HG03159 (cell line): ENCODE measurements around the gene SLC7A9.
A peak's percentile ranks its signal among the peaks of the same experiment; 100 is the strongest.

Experiments
- ATAC-seq: cut with Tn5 transposase; IDR thresholded peaks from one replicate; pipeline ENCODE4 v1.9.1; 2021; ENCODE audit warnings: mild to moderate bottlenecking, moderate library complexity; ENCODE audit not compliant: unreplicated experiment

Gene SLC7A9

DNA sequence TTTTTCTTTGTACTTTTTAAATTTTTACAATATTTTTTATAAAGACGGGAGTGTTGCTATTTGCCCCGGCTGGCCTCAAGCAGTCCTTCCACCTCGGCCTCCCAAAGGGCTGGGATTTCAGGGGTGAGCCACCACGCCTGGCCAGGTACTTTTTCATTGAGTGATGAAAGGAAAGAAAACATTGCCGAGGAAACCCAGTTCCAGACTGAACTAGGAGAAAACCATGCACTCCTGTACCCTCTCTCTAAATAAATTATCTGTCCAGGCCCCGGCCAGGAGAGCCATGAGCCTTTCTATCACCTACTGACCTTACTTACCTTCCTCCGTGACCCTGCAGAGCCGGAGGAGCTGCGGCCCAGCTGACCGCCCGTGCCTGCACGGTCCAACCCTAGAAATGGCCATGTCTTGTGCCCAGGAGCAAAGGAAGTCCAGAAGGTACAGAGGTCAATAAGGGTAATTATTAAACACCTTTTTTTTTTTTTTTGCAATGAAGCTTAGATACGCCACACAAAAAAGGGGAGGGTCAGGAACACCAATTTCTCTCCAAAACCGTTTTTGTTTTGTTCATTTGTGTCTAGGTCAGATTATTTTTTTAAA is at the start of gene SLC7A9:
Gene SLC7A9, minus strand, starts transcription at position 399 of the 597 bp plus-strand sequence. CDS start 1,233 bp downstream, outside the sequence.
- no peak for ATAC-seq

DNA sequence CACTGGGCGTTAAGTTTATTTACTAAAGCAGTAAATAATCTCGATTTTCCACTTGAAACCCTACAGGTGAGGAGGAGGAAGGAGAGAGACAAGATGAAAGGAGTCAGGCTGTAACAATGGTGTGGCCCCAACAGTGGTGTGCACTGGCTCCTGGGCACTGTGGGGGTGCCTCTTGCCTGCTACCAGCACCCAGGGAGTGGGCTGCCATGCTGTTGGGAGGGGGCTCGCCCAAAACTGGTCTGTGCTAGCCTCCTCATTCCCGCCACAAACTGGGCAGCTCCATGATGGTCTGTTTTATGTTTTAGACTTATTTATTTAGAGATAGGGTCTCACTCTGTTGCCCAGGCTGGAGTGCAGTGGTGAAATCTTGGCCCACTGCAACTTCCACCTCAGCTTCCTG is 49.8 kb upstream of the SLC7A9 start:
- ATAC-seq = no peak

DNA sequence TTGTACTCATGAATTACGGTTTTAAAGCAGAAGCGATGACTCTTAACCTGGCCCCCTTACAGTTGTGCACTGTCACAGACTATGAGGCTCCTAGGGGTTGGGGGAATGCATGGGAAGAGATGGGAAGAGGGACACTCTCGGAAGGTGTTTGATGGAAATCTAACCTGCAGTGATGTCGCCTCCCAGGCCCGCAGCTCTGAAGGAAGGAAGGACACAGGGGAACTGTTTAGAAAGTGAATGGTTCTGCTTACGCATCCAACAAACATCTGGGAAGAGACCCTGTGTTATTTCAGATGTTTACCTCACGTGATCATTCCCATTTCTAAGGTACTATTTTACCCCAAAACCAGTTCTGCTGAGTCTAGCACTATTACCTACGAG is 48.0 kb upstream of the SLC7A9 start:
- no peak for ATAC-seq

DNA sequence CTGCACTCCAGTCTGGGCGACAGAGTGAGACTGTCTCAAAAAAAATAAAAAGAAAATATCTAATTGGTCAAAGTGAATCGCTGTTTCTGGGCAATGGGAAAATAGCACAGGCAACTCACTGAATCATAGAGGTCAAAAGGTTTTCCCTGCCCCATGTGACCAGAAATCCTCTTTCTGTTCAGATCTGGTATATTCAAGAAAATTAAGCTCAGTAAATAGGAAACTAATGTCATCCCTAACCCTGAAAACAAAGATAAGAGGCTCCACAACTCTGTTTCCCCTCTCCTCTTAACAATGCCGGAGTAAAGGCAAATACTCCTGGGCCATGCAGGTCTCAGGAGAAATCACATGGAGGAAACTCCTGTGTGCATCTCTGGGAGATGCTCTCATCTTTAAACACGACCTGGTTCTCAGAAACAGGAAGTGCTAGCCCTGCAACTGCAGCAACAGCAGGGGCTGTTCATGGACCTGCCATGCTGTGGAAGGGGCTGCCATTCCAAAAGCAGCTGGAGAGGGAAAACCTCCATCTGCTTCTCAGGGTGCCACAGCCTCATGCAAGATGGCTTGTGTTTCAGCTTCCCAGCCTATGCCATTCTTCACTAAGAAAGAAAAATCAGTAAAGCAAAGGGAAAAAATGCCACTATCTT is 47.5 kb upstream of the SLC7A9 start:
- no peak for ATAC-seq

GRCh38 chr19:32914879-32915660 is 45.5 kb upstream of the SLC7A9 start:
- no peak for ATAC-seq

DNA sequence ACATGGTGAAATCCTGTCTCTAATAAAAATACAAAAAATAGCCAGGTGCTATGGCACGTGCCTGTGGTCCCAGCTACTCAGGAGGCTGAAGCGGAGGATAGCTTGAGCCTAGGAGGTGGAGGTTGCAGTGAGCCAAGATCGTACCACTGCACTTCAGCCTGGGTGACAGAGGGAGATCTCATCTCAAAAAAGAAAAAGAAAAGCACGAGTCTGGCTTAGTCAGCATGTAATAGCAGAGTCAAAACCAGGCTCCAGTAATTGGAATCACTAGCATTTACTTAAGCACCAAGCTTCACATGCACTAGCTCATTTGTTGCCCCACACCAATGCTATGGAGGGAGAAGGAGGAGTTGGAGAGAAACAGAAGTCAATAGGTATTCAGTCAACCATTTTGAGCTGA is 41.9 kb upstream of the SLC7A9 start:
- ATAC-seq = no peak

GRCh38 chr19:32910874-32911273 is 41.3 kb upstream of the SLC7A9 start:
- ATAC-seq = no peak

DNA sequence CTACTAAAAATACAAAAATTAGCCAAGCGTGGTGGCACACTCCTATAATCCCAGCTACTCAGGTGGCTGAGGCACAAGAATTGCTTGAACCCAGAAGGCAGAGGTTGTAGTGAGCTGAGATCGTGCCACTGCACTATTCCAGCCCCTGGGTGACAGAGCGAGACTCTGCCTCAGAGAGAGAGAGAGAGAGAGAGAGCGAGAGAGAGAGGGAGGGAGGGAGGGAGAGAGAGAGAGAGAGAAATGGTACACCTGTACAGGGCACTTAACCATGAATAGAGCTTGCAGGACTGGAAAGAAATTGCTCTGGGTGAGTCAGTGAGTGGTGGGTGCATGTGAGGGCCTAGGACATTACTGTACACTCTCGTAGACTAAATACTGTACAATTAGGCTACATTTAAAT is 40.5 kb upstream of the SLC7A9 start:
- no peak for ATAC-seq

DNA sequence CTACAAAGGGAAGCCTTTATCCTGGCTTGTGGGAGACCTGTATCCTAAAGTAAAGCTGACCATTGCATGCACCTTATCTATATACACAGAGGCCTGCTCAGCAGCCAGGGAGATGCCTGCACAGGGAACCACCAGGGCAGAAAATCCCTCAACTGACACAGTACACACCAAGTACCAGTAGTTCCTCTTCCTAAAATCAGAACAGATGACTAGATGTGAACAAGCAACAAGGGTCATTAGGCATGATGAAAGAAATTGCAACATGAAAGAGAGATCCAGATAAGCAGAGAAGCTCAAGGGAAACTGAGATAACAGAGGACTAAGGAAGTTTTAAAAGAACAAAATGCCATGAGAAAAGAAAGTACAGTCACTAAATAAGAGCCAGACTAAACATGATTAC is 39.7 kb upstream of the SLC7A9 start:
- ATAC-seq = no peak

DNA sequence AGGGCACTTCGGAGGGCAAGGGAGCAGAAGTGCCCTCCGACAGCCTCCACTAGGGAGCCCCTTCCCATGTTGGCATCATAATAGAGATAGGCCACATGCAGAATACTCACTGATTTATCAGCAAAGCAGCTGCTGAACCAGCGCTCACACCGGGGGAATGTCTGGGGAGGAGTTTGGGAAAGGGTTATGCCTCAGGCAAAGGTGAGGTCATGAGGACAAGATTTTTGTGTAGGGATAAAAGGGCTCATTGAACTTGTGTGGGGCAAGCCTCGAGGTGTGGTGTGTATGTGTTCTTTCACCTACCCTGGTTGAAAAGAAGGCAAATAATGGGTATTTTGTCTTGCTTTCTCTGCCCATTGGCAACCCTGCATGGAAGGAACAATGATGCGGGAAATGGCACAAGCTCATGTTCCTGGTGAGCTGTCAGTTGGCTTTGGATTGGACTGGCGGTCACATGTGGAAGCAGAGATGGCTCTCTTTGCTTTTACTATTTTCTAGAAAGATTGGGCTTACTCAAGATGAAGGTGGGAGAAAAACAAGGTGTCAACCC is 39.1 kb upstream of the SLC7A9 start:
- no peak for ATAC-seq

GRCh38 chr19:32902448-32902847 is 32.9 kb upstream of the SLC7A9 start:
- ATAC-seq = no peak

- no peak for ATAC-seq
Observed at GRCh38 chr19:32901504-32902161, 32.1 kb upstream of the SLC7A9 start.

DNA sequence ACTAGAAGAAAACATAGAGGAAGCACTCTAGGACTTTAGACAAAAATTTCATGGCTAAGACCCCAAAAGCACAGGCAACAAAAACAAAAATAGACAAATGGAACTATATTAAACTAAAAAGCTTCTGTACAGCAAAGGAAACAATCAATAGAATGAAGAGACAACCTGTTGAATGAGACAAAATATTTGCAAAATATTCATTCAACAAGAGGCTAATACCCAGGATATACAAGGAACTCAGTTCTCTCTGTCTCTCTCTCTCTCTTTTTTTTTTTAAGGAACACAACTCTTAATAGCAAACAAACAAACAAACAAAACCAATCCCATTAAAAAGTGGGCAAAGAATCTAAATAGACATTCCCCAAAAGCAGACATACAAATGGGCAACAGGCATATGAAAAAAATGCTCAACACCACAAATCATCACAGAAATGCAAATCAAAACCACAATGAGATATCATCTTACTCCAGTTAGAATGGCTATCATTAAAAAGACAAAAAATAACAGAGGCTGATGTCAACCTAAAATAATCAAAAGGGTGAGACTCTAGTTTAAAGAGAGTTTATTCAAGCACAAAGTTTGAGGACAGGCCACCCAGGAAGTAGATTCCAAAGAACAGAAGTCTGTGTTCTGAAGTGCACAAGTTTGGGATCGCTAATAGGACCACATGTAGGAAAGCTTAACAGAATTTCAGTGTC is 27.1 kb upstream of the SLC7A9 start:
- ATAC-seq = no peak

- ATAC-seq = peak; percentile 91
Observed at GRCh38 chr19:32895384-32895783, 25.8 kb upstream of the SLC7A9 start.

DNA sequence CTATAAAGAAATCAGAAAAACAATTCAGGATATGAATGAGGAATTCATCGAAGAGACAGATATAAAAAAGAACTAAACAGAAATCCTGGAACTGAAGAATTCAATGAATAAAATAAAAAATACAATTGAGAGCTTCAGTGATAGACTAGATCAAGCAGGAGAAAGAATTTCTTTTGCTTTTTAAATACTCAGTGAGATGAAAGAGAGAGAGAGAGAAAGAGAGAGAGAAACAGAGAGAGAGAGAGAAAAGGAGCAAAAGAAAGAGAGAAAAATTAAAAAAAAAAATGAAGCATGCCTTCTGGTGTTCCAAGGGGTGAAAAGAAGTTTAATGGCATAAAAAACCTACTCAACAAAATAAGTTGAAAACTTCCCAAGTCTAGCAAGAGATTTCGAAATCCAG is 22.0 kb upstream of the SLC7A9 start:
- ATAC-seq = no peak

DNA sequence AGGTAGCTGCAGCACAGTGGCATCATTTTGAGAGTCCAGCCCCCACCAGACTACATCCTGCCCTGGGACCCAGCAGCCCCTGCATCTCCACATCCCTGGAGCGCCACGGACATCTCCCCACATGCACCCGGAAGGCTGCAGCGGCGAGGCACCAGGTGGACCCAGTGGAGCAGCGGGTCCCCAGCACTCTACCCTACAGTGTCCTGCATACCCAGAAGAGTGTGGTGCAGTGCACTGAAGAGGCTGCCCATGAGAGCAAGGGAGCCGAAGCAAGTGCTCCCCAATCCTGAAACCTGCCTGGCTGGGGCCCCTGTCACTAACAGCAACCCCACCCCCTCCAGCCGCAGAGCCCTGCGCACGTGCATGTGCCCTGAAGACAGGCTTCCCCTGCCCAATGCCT is 21.3 kb upstream of the SLC7A9 start:
- ATAC-seq = no peak

DNA sequence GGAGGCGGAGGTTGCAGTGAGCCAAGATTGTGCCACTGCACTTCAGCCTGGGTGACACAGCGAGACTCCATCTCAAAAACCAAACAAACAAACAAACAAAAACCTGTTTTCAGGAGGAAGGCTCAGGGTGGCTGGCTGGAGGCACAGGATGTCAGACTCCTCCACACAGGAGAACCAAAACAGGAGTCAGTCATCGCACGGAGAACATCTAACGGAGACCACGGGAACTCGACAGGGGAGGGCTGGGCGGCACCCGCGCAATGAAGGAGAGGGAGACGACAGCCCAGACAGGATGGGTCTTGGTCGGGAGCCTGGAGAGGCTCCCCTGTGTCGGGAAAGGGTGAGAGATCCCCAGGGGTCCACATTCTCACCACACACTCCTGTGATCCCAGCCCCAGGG is 20.8 kb upstream of the SLC7A9 start:
- no peak for ATAC-seq

DNA sequence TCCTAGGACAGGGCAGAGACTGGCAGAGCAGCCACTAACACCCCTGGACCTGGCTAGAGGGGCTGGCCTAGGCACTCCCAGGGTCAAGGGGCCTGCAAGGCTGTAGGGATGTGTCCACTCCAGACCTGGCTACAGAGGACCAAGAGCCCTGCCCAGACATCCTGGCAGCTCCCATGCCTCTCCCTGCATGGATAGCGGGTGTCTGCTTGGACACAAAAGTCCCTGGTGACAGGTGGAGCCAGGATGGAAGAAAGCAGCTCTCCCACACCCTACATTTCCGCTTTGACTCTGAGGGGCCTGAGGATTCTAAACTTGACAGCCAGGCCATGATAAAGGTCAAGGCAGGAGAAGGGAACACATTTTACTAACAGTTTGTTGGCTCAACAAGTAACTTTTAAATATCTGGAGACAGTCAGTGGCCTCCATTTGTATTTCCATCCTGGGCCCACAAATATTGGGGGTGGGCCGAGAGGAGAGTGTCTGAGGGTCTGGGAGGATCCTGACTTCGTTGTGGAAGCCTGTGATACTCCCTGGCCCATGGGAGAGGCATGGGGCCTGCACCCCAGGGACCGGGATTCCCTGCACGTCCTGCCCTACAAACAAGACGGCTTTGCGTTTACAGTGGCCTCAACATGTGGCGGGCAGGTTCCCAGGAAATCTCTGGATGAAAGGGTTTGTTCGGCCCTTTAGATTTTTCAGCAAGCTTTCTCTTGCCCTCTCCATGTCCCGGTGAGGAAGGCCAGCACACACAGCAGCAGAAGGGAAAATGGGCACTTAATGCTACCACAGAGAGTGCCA is 19.8 kb upstream of the SLC7A9 start:
- no peak for ATAC-seq

GRCh38 chr19:32887572-32888215 is 18.1 kb upstream of the SLC7A9 start:
- no peak for ATAC-seq
